HEK293T (cell line): ENCODE measurements around the gene HIVEP2.

ENCODE experiments used
- CTCF ChIA-PET: fragments of 350-600 bp; formaldehyde crosslinking; extraction: SDS; loops from one replicate; lab custom pipeline; 2021; ENCODE audit warnings: antibody characterized with exemption, inconsistent platforms; lab: Yijun Ruan, JAX
- POLR2A ChIA-PET: fragments of 350-600 bp; formaldehyde crosslinking; extraction: SDS; loops from one replicate; lab custom pipeline; 2020; ENCODE audit warnings: antibody characterized with exemption, inconsistent platforms; lab: Yijun Ruan, JAX
- DNase-seq: peaks from one replicate; pipeline ENCODE4 v3.0.0; 2012; ENCODE audit warnings: mixed read lengths; ENCODE audit errors: extremely low spot score
- ARNT ChIP-seq: fragments of 450-650 bp; IDR thresholded peaks from 2 replicates; pipeline ENCODE4 v1.6.1; 2017; ENCODE audit warnings: mild to moderate bottlenecking
- BHLHE40 ChIP-seq: fragments of 450-650 bp; IDR thresholded peaks from 2 replicates; pipeline ENCODE4 v1.6.1; 2016; ENCODE audit warnings: mild to moderate bottlenecking, moderate library complexity, borderline replicate concordance
- CTBP1 ChIP-seq: fragments of 450-650 bp; IDR thresholded peaks from 2 replicates; pipeline ENCODE4 v1.6.1; 2016; ENCODE audit warnings: borderline replicate concordance
- ELF4 ChIP-seq: fragments of 450-650 bp; IDR thresholded peaks from 2 replicates; pipeline ENCODE4 v1.6.1; 2017; ENCODE audit warnings: antibody characterized with exemption
- FOXA1 ChIP-seq: fragments of 450-650 bp; IDR thresholded peaks from 2 replicates; pipeline ENCODE4 v1.6.1; 2016; ENCODE audit warnings: mild to moderate bottlenecking
- FOXK2 ChIP-seq: fragments of 450-650 bp; IDR thresholded peaks from 2 replicates; pipeline ENCODE4 v1.6.1; 2016; ENCODE audit warnings: mild to moderate bottlenecking
- FOXM1 ChIP-seq: fragments of 450-650 bp; IDR thresholded peaks from 2 replicates; pipeline ENCODE4 v1.6.1; 2017; ENCODE audit warnings: mild to moderate bottlenecking, borderline replicate concordance
- HDGF ChIP-seq: fragments of 450-650 bp; IDR thresholded peaks from 2 replicates; pipeline ENCODE4 v1.6.1; 2017; ENCODE audit warnings: antibody characterized with exemption, borderline replicate concordance
- L3MBTL2 ChIP-seq: fragments of 450-650 bp; conservative IDR thresholded peaks from 2 replicates; pipeline ENCODE4 v1.6.1; 2016; ENCODE audit warnings: mild to moderate bottlenecking
- LEF1 ChIP-seq: fragments of 450-650 bp; IDR thresholded peaks from 2 replicates; pipeline ENCODE4 v1.6.1; 2017; ENCODE audit warnings: mild to moderate bottlenecking, borderline replicate concordance
- NFRKB ChIP-seq: fragments of 450-650 bp; IDR thresholded peaks from 2 replicates; pipeline ENCODE4 v1.6.1; 2016; ENCODE audit warnings: mild to moderate bottlenecking, moderate library complexity
- PKNOX1 ChIP-seq: fragments of 450-650 bp; IDR thresholded peaks from 2 replicates; pipeline ENCODE4 v1.6.1; 2016
- SP1 ChIP-seq: fragments of 450-650 bp; IDR thresholded peaks from 2 replicates; pipeline ENCODE4 v1.6.1; 2017
- SUZ12 ChIP-seq: fragments of 450-650 bp; IDR thresholded peaks from 2 replicates; pipeline ENCODE4 v1.6.1; 2016; ENCODE audit warnings: mild to moderate bottlenecking
- TARDBP ChIP-seq: fragments of 450-650 bp; IDR thresholded peaks from 2 replicates; pipeline ENCODE4 v1.6.1; 2016
- ZNF384 ChIP-seq: fragments of 450-650 bp; IDR thresholded peaks from 2 replicates; pipeline ENCODE4 v1.6.1; 2016

Gene HIVEP2

GRCh38 chr6:142878407-142878806 lies 66.6 kb downstream of the HIVEP2 start:
- no peak for TF ChIP-seq HDGF
- TF ChIP-seq ZNF384: no peak

GRCh38 chr6:142874676-142875075 lies 70.3 kb downstream of the HIVEP2 start:
- TF ChIP-seq BHLHE40: no peak
- TF ChIP-seq FOXM1: no peak
- no peak for DNase-seq
- CTCF ChIA-PET: no interaction called here
- POLR2A ChIA-PET: interaction anchor here (1.3 kb wide), 1 partner anchor 23 kb away, joined by 3 read pairs; no protein-coding TSS in a partner anchor

More at GRCh38 chr6:142878407-142878806, 66.6 kb downstream of the HIVEP2 start:
- DNase-seq: no peak
- CTCF ChIA-PET: no interaction called here
- POLR2A ChIA-PET: no interaction called here

GRCh38 chr6:142872376-142872775 lies 72.6 kb downstream of the HIVEP2 start:
- POLR2A ChIA-PET: no interaction called here
- CTCF ChIA-PET: interaction anchor here (0.6 to 1.7 kb wide), 2 partner anchors 10 to 29 kb away, joined by 3 to 5 read pairs; no protein-coding TSS in a partner anchor
- no peak for DNase-seq

DNA sequence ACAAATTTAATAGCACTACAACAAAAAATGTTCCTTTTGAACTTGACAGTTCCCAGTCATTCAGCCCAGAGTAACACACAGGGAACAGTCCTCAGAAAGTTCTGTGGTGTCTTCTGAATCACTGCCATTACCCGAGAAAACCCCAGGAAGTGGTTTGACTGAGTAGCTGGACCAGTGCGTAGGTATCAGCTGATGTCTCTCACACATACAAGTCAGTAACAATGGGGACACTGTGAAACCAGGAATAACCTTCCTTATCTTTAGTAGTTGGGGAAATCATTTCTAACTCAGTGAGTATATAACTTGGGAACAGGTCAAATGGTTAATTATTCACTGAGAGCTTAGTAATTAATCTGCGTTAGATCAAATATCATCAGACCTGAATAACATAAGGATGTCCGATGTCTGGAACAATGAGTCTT lies 73.1 kb downstream of the HIVEP2 start:
- TF ChIP-seq SUZ12: no peak
- TF ChIP-seq NFRKB: no peak
- TF ChIP-seq CTBP1: no peak
- no peak for TF ChIP-seq TARDBP
- TF ChIP-seq LEF1: no peak
- TF ChIP-seq HDGF: no peak
- no peak for TF ChIP-seq ARNT
- TF ChIP-seq FOXM1: no peak
- no peak for TF ChIP-seq FOXA1
- TF ChIP-seq ELF4: no peak
- no peak for TF ChIP-seq ZNF384
- TF ChIP-seq SP1: no peak
- no peak for TF ChIP-seq L3MBTL2
- no peak for TF ChIP-seq FOXK2
- TF ChIP-seq PKNOX1: no peak
- no peak for TF ChIP-seq BHLHE40
- ChIA-PET CTCF (interaction anchor here (1.7 kb wide), 1 partner anchor 10 kb away, joined by 5 read pairs; no protein-coding TSS in a partner anchor), POLR2A (no interaction called here)
- DNase-seq: no peak

More at GRCh38 chr6:142872376-142872775, 72.6 kb downstream of the HIVEP2 start:
- TF ChIP-seq NFRKB: no peak
- TF ChIP-seq BHLHE40: no peak
- no peak for TF ChIP-seq ELF4
- no peak for TF ChIP-seq CTBP1
- TF ChIP-seq FOXK2: no peak
- no peak for TF ChIP-seq ARNT
- TF ChIP-seq FOXM1: no peak
- no peak for TF ChIP-seq LEF1
- TF ChIP-seq PKNOX1: no peak
- no peak for TF ChIP-seq SUZ12
- no peak for TF ChIP-seq HDGF
- TF ChIP-seq FOXA1: no peak
- TF ChIP-seq ZNF384: no peak
- no peak for TF ChIP-seq SP1
- no peak for TF ChIP-seq TARDBP
- TF ChIP-seq L3MBTL2: no peak

- TF ChIP-seq ARNT (no peak), ELF4 (no peak), CTBP1 (no peak), ZNF384 (no peak), LEF1 (no peak), SUZ12 (no peak), FOXK2 (no peak), FOXA1 (no peak)
- no peak for DNase-seq
- ChIA-PET CTCF (no interaction called here), POLR2A (no interaction called here)
Observed at GRCh38 chr6:142870787-142871415, 74.1 kb downstream of the HIVEP2 start.

DNA sequence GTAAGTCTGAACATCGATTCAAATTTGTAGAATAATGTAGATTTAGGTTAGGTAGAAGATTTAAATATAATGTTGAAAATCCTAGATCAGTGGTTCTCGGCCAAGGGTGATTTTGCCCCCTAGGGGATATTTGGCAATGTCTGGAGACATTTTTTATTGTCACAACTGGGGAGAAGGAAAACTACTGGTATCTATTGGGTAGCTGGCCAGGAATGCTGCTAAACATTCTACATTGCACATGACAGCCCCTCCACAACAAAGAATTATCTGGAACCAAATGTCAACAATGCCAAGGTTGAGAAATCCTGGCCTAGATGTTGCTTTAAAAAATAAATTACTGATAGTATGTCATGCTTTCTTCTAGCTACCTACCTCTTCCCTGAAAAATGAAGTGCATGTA lies 76.1 kb downstream of the HIVEP2 start:
- ChIA-PET POLR2A (no interaction called here), CTCF (interaction anchor here (0.6 kb wide), 1 partner anchor 380 kb away, joined by 3 read pairs; no protein-coding TSS in a partner anchor)
- DNase-seq: no peak
- TF ChIP-seq SP1 (no peak), ZNF384 (no peak), NFRKB (no peak), BHLHE40 (no peak), SUZ12 (no peak), L3MBTL2 (no peak), FOXA1 (no peak), LEF1 (no peak), ARNT (no peak), TARDBP (no peak), PKNOX1 (no peak), FOXK2 (no peak), ELF4 (no peak), FOXM1 (no peak), HDGF (no peak), CTBP1 (no peak)
